NCI-H2196 treated with DMSO at 0.1 percent for 48 hours (cell line): Measurements from ENCODE around the gene NELFB.

Source experiments
- DNase-seq: peaks from one replicate; lab custom pipeline; 2025; ENCODE audit not compliant: unreplicated experiment; lab: John Stamatoyannopoulos, UW

The NELFB gene

DNA sequence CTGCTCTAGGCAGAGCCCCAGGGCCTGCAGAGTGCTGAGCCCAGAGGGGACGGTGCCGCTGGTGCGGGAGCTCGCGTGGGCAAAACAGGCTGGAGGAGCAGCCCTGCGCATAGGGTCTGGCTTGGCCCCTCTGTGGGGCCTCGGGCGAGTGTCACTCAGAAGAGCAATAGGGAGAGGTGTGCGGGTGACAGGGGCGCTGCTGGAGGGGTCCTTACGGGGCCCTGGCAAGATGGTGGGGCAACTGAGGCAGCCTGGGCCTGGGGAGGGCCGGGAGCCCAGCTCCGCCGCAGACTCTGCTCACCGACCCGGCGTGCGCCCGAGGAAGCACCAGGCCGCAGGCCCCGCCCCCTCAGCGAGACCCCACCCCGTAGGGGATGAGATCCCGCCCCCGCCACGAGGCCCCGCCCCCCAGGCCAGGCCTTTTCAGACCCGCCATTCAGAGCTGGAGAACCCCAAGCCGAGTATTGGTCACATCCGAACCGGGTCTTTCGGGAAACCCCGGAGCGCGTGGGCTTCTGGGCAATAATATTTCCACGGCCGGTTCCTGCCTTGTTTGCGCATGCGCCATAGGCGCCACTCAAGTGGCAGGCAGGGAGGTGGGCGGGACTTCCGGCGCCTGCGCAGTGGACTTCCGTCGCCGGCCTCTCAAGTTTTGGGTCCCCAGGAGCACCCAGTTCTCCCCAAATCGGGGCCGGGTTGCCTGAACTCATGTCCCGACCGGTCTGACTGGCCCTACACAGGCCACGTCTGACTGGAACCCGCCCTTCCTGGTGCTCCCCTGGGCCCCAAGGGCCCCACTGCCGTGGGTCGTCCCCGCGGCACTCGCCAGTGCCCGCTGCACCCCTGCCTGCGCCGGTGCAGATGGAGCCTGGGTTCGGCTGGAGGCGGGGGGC lies 31.8 kb upstream of the NELFB start:
- peak; percentile 94 for DNase-seq

GRCh38 chr9:137224830-137225694 lies 30.1 kb upstream of the NELFB start, which contains the start of gene CYSRT1:
Gene CYSRT1 (plus strand): TSS chr9:137225174. CDS start chr9:137225622, 448 bp downstream.
- DNase-seq = no peak

GRCh38 chr9:137225699-137226331 lies 29.3 kb upstream of the NELFB start:
- DNase-seq = no peak

- no peak for DNase-seq
These were observed 28.6 kb upstream of the NELFB start for GRCh38 chr9:137226338-137227053.

DNA sequence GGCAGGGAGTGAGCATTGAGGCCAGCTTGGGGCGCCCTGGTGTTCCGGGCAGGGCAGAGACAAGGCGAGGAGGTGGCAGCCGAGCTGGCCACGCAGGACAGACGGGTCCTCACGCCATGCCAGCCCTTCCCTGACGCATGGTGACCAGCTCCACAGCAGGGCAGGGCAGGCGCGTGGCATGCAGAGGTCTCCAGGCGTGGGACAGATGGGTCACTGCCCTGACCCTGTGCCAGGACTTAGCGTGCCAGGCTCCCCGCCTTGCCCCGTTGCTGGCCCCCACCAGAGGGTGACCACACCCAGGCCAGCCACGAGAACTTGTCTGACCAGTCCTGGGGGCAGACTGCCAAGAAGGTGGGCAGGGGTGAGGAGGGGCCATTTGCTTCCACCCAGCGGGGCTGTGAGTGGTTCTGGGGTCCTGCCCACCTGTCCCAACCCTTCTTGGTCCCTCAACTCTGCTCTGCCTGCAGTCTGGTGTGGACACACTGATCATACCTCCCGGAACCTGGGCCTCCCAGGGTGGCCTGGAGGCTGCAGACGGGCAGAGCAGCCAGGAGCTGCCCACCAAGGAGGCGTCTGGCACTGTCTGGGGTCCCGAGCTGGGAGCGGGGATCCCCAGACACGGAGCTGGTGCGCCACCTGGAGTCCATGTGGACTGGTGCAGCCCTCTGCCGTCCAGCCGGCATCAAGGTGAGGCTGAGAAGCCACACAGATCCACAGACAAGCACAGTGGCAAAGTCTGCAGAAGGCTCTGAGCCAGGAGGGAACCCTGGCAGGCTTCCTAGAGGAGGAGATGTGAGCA lies 27.9 kb upstream of the NELFB start, which contains the start of gene RNF224:
Gene RNF224, plus strand, starts transcription at position 449 of the 799 bp plus-strand sequence. CDS start 834 bp downstream, outside the sequence.
- peak; percentile 59 for DNase-seq

DNA sequence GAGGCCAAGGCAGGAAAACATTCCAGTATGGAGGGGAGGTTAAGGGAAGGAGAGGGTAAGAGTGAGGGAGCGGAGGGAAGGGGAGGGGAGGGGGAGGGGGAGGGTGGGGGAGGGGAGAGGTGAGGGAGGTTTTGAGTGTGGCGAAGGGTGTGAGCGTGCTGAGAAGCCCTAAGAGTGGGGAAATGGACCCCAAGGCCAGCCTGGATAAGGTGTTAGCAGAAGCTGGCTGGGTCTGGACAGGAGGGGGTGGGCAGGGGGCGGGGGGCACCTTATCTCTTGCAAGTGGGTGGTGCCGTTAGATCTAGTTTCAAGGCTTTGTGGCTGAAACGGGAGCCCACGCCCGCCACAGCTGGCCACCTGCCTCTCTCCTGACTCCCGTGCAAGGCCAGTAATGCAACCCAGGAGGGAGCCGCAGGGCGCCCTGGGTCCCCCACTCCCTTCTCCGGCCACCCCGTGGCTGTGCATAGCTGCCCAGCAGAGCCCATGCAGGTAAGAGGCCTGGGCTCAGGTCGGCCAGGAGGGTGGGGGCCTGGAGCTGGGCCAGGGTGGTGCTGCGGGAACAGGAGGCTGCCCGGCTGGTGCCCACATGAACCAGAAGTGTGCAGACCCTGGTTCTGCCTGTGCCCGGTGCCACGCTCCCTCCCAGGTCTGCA lies 27.1 kb upstream of the NELFB start:
- no peak for DNase-seq

GRCh38 chr9:137228506-137228967 lies 26.6 kb upstream of the NELFB start:
- peak; percentile 48 for DNase-seq

GRCh38 chr9:137228968-137229896 lies 25.9 kb upstream of the NELFB start:
- no peak for DNase-seq

GRCh38 chr9:137229903-137230704 lies 25.0 kb upstream of the NELFB start:
- DNase-seq = no peak

DNA sequence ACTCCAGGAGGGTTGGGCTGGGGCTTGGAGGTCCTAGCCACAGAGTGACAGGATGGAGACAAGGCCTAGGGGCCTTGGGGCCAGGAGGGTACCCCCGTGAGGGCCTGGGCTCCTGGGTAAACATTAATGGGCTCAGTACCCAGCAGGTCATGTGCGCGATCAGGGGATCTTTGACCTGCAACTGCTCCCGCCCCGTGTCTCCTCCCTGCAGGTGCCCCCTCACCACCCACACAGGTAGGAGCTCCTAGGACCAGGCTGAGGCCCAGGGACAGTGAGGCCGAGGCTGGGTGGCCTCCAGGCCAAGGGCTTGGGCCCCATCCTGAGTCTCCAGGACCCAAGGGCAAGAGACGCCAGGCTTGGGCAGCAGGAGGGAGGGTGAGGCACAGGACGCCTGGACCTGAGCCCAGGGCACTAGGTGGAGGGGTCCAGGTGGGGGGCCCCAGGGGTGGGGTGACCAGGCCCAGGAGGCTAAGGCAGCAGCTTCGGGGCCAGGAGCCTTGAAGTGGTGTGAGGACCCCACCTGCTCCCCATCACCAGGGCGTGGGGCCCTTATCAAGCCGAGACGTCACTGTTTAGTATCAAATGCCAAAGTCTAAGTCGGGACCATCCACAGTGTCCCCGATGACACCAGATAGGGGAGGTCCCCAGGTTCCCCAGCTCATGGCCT lies 24.3 kb upstream of the NELFB start, which contains the start of gene SLC34A3:
Gene SLC34A3, plus strand, starts transcription at position 197 of the 667 bp plus-strand sequence. CDS start 802 bp downstream, outside the sequence.
- no peak for DNase-seq

DNA sequence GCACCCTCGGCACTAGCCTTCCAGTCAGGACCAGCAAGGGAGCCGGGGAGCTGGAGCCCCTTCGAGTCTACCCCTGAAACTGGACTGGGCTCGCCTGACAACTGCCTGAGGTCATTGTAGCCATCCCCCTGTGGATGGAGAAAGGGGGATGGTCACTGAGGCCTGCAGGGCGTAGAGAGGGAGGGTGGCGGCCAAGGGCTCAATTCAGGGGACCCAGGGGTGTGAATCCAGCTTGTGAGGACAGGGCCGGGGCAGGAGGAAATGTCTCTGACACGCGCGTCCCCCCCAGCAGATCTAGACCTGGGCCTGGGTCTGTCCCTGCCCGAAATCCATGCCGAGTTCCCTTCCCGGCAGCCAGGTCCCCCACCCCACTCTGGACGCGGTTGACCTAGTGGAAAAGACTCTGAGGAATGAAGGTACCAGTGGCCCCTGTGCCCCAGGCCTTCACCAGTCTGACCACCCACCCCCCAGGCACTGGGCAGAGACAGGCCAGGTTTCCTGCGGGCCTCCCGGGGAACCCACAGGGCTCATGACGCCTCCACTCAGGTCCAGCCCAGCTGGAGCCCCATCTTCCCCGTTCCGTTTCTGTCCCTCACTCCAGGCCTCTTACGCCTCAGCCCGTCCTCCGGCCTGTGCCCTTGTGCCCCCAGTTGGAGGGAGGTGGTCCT lies 23.6 kb upstream of the NELFB start:
- no peak for DNase-seq

DNA sequence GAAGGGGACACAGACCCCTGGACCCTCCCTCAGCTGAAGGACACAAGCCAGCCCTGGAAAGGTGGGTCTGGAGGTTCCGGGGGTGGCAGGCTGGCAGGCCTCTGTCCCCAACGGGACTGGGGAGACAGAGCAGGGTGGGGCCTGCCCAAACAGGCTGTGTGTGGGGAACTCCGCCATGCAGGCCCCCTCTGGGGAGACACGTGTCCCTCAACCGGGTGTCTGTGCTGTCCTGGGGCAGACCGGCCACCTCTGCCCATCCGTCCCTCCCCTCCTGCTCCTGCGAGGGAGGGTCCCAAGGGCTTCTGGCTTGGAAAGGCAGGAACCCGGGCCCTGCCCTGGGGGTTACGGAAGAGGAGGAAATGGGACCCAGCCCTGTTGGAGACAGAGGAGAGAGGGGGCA lies 23.0 kb upstream of the NELFB start:
- DNase-seq = no peak

GRCh38 chr9:137232510-137232909 lies 22.6 kb upstream of the NELFB start:
- no peak for DNase-seq

DNA sequence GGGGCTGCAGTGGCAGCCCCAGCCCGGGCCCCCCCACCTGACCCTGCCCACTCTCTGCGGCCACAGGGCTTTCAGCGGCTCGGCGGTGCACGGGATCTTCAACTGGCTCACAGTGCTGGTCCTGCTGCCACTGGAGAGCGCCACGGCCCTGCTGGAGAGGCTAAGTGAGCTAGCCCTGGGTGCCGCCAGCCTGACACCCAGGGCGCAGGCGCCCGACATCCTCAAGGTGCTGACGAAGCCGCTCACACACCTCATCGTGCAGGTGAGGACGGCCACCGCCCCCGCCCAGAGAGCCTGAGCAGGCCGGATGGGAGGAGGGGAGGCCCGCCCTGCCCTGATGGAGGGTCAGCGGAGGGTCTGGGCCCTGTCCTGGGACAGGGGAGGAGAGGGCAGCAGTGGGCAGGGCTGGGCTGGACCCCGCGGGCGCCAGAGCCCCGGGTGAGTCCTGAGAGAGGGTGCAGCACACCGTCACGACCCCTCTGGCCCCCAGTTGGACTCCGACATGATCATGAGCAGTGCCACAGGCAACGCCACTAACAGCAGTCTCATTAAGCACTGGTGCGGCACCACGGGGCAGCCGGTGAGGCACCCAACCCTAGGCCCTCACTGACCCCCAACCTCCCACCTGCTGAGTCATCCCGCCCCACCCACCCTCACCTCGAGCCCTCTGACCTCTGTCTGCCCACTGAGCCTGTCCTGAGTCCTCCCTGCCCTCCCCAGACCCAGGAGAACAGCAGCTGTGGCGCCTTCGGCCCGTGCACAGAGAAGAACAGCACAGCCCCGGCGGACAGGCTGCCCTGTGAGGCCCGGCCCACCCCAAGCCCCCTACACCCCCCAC lies 21.8 kb upstream of the NELFB start:
- DNase-seq = no peak

GRCh38 chr9:137234055-137234697 lies 21.0 kb upstream of the NELFB start:
- DNase-seq = no peak
